Neural progenitor cell (in vitro differentiated cells): ENCODE data around the gene C19orf67. TPM values are rescaled to one million over a fixed set of nuclear protein-coding genes. Genes with fewer than 3 reads are reported as not detected.

ENCODE experiments used
- DNase-seq: peaks from one replicate; pipeline ENCODE4 v3.0.0-alpha.2; 2016; ENCODE audit warnings: low spot score
- H2AFZ ChIP-seq: fragments of 200-600 bp; sonication (generic); replicated peaks from 2 replicates; pipeline ENCODE4 v1.6.1; 2016; ENCODE audit warnings: antibody characterized with exemption
- H3F3A ChIP-seq: fragments of 200-600 bp; sonication (generic); 2 replicates; pipeline ENCODE4 v1.6.1; 2016; ENCODE audit warnings: antibody characterized with exemption, low read depth
- H3K27ac ChIP-seq: fragments of 200-600 bp; sonication (generic); 2 replicates; pipeline ENCODE4 v1.5.1; 2016; ENCODE audit warnings: mild to moderate bottlenecking
- H3K27me3 ChIP-seq: fragments of 200-600 bp; sonication (generic); 2 replicates; pipeline ENCODE4 v1.6.1; 2016; ENCODE audit warnings: mild to moderate bottlenecking, moderate library complexity
- H3K36me3 ChIP-seq: fragments of 200-600 bp; sonication (generic); 2 replicates; pipeline ENCODE4 v1.5.1; 2016
- H3K4me1 ChIP-seq: fragments of 200-600 bp; sonication (generic); 2 replicates; pipeline ENCODE4 v1.6.1; 2016; ENCODE audit warnings: mixed run types
- H3K4me2 ChIP-seq: fragments of 200-600 bp; sonication (generic); 2 replicates; pipeline ENCODE4 v1.6.1; 2016
- H3K4me3 ChIP-seq: fragments of 200-600 bp; sonication (generic); 2 replicates; pipeline ENCODE4 v1.5.1; 2016
- H3K79me2 ChIP-seq: fragments of 200-600 bp; sonication (generic); 2 replicates; pipeline ENCODE4 v1.6.1; 2016; ENCODE audit warnings: low read depth
- H3K9ac ChIP-seq: fragments of 200-600 bp; sonication (generic); 2 replicates; pipeline ENCODE4 v1.6.1; 2016
- H3K9me3 ChIP-seq: fragments of 200-600 bp; sonication (generic); 2 replicates; pipeline ENCODE4 v1.5.1; 2016; ENCODE audit warnings: low read depth
- H4K20me1 ChIP-seq: fragments of 200-600 bp; sonication (generic); 2 replicates; pipeline ENCODE4 v1.6.1; 2016; ENCODE audit warnings: low read depth
- H3K27ac Mint-ChIP-seq: 3 replicates; pipeline ENCODE4 v1.8.0; 2021; ENCODE audit warnings: mixed read lengths
- H3K27me3 Mint-ChIP-seq: 2 replicates; pipeline ENCODE4 v1.8.0; 2022; ENCODE audit warnings: low read depth, mild to moderate bottlenecking, inconsistent platforms, moderate library complexity, mixed read lengths; ENCODE audit not compliant: insufficient read depth
- H3K36me3 Mint-ChIP-seq: 3 replicates; pipeline ENCODE4 v1.8.0; 2021; ENCODE audit warnings: mixed read lengths
- H3K4me1 Mint-ChIP-seq: 3 replicates; pipeline ENCODE4 v1.8.0; 2021; ENCODE audit warnings: mixed read lengths
- H3K4me3 Mint-ChIP-seq: 3 replicates; pipeline ENCODE4 v1.8.0; 2021; ENCODE audit warnings: mild to moderate bottlenecking, moderate library complexity, mixed read lengths
- H3K9me3 Mint-ChIP-seq: 3 replicates; pipeline ENCODE4 v1.8.0; 2020; ENCODE audit warnings: mixed read lengths
- CTCF ChIP-seq: fragments of 200-600 bp; sonication (generic); IDR thresholded peaks from 2 replicates; pipeline ENCODE4 v1.5.1; 2017; ENCODE audit warnings: antibody characterized with exemption, mild to moderate bottlenecking
- EZH2 ChIP-seq: fragments of 200-600 bp; sonication (generic); IDR thresholded peaks from 2 replicates; pipeline ENCODE4 v1.6.1; 2017; ENCODE audit warnings: antibody characterized with exemption, mild to moderate bottlenecking, moderate library complexity
- EZH2phosphoT487 ChIP-seq: fragments of 200-600 bp; sonication (generic); IDR thresholded peaks from 2 replicates; pipeline ENCODE4 v1.6.1; 2017; ENCODE audit warnings: antibody characterized with exemption
- total RNA-seq: library from RNA; depleted of rRNA; stranded (reverse); fragments of >200 nt; gene quantifications from 2 replicates; pipeline ENCODE4 v1.2.3, GENCODE V29; 2015; ENCODE audit warnings: low replicate concordance

Gene C19orf67
- total RNA-seq, 1 donor from 2014 or later = not detected

- Mint-ChIP-seq H3K36me3 (no peaks in the 10 kb centered on the region), H3K9me3 (no peaks in the 10 kb centered on the region), H3K4me3 (peak overlapping the region; percentile 80), H3K4me1 (peaks cover 31% of the 10 kb centered on the region), H3K27ac (no peak overlapping the region), H3K27me3 (peaks cover 41% of the 10 kb centered on the region)
- peak overlapping the region; percentile 48 for H3K4me3 ChIP-seq
- H3K4me1 ChIP-seq = no peaks in the 10 kb centered on the region
- H4K20me1 ChIP-seq = no peaks in the 10 kb centered on the region
- DNase-seq = no peak
- no peaks in the 10 kb centered on the region for H3K36me3 ChIP-seq
- H2AFZ ChIP-seq = peak overlapping the region; percentile 76
- peaks cover 35% of the 10 kb centered on the region for H3K27me3 ChIP-seq
- H3K4me2 ChIP-seq = peak overlapping the region; percentile 70
- no peaks in the 10 kb centered on the region for H3K79me2 ChIP-seq
- no peak overlapping the region for H3K27ac ChIP-seq
- H3K9me3 ChIP-seq = no peaks in the 10 kb centered on the region
- no peak overlapping the region for H3K9ac ChIP-seq
- TF ChIP-seq CTCF = no peak
- peak; percentile 43 for TF ChIP-seq EZH2
- peaks cover 25% of the 10 kb centered on the region for H3F3A ChIP-seq
Measured at GRCh38 chr19:14056741-14057356, 28.7 kb downstream of the C19orf67 start.

GRCh38 chr19:14056069-14056666 lies 29.4 kb downstream of the C19orf67 start:
- Mint-ChIP-seq H3K9me3 (no peaks in the 10 kb centered on the region), H3K4me1 (peaks cover 31% of the 10 kb centered on the region), H3K4me3 (no peak overlapping the region), H3K27ac (no peak overlapping the region), H3K27me3 (peaks cover 43% of the 10 kb centered on the region), H3K36me3 (no peaks in the 10 kb centered on the region)
- H3K9ac ChIP-seq = no peak overlapping the region
- H3K27ac ChIP-seq = no peak overlapping the region
- H3F3A ChIP-seq = peaks cover 25% of the 10 kb centered on the region
- TF ChIP-seq EZH2phosphoT487 (no peak), CTCF (no peak), EZH2 (no peak)
- no peak for DNase-seq
- H3K4me2 ChIP-seq = no peak overlapping the region
- H4K20me1 ChIP-seq = no peaks in the 10 kb centered on the region
- no peak overlapping the region for H2AFZ ChIP-seq
- H3K9me3 ChIP-seq = no peaks in the 10 kb centered on the region
- no peaks in the 10 kb centered on the region for H3K4me1 ChIP-seq
- H3K27me3 ChIP-seq = peaks cover 35% of the 10 kb centered on the region
- no peaks in the 10 kb centered on the region for H3K79me2 ChIP-seq
- no peak overlapping the region for H3K4me3 ChIP-seq
- H3K36me3 ChIP-seq = no peaks in the 10 kb centered on the region

GRCh38 chr19:14055396-14055795 lies 30.2 kb downstream of the C19orf67 start:
- H3K36me3 ChIP-seq = no peaks in the 10 kb centered on the region
- peaks cover 41% of the 10 kb centered on the region for H3K27me3 Mint-ChIP-seq
- no peak overlapping the region for H3K9ac ChIP-seq
- peaks cover 31% of the 10 kb centered on the region for H3K4me1 Mint-ChIP-seq
- no peak overlapping the region for H3K4me2 ChIP-seq
- no peaks in the 10 kb centered on the region for H3K9me3 ChIP-seq
- no peaks in the 10 kb centered on the region for H3K79me2 ChIP-seq
- no peaks in the 10 kb centered on the region for H3K9me3 Mint-ChIP-seq
- no peak for DNase-seq
- H3K4me3 ChIP-seq = no peak overlapping the region
- H3K4me3 Mint-ChIP-seq = no peak overlapping the region
- H3K27me3 ChIP-seq = peaks cover 35% of the 10 kb centered on the region
- no peak overlapping the region for H2AFZ ChIP-seq
- no peaks in the 10 kb centered on the region for H3K4me1 ChIP-seq
- no peaks in the 10 kb centered on the region for H4K20me1 ChIP-seq
- peak overlapping the region; percentile 52 for H3K27ac Mint-ChIP-seq
- H3F3A ChIP-seq = peaks cover 25% of the 10 kb centered on the region
- H3K36me3 Mint-ChIP-seq = no peaks in the 10 kb centered on the region
- H3K27ac ChIP-seq = no peak overlapping the region
- TF ChIP-seq EZH2phosphoT487 (no peak), EZH2 (no peak), CTCF (no peak)
